Endothelial cell of umbilical vein (primary cell): ENCODE measurements around the gene BAG5.

Experiments used
- EZH2 ChIP-seq: IDR thresholded peaks from 2 replicates; pipeline ENCODE4 v1.6.1; 2012; ENCODE audit warnings: borderline replicate concordance, low read depth, mild to moderate bottlenecking, moderate library complexity, low read length, inconsistent platforms; ENCODE audit not compliant: severe bottlenecking
- JUN ChIP-seq: IDR thresholded peaks from 2 replicates; pipeline ENCODE4 v1.6.1; 2011; ENCODE audit warnings: borderline replicate concordance, low read depth; ENCODE audit not compliant: insufficient read length, insufficient read depth
- POLR2AphosphoS5 ChIP-seq: IDR thresholded peaks from 2 replicates; pipeline ENCODE4 v1.6.1; 2012; ENCODE audit warnings: low read depth, mild to moderate bottlenecking, control low read depth, low read length, moderate library complexity; ENCODE audit not compliant: insufficient read depth
- TF ChIP-seq, protein P1 (sequence below), 2 donors: IDR thresholded peaks; 1 replicate in 1 of 2; 2 replicates in 1 of 2; pipeline ENCODE4 v1.5.1; 2011; ENCODE audit warnings: low read length in 2 of 2, mild to moderate bottlenecking in 2 of 2, moderate library complexity in 2 of 2, control low read depth in 1 of 2, inconsistent platforms in 1 of 2, low read depth in 1 of 2; ENCODE audit not compliant: insufficient read depth in 1 of 2; ENCODE audit errors: extremely low read depth in 1 of 2

DNA sequence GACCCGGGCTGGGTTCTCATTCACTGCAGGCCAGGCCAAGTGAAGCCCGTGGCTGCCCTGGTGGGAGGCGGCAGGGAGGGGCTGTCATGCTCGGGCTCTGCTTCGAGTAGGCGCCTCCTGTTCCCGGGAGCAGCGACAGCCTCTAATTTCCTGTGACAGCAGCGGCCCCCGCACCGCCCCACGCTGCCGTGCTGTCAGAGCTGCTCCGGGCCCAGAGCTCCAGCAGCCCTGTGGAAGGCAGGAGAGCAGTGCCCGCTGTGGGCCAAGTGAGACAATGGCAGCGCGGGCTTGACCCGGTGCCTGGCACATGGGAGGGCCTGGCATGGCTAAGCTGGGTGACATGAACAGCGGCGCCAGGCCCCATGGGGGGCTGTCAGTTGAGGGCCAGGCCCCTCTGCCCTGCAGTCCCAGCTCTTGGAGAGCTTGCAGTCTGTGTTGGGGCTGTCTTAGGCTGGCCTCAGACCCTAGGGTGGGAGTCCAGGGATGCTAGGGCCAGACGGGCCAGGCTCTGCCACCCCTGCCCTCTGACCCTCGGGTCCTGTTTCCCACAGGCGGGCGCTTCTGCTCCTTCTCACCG, 28.4 kb downstream of the BAG5 start:
- TF ChIP-seq, protein P1, sequence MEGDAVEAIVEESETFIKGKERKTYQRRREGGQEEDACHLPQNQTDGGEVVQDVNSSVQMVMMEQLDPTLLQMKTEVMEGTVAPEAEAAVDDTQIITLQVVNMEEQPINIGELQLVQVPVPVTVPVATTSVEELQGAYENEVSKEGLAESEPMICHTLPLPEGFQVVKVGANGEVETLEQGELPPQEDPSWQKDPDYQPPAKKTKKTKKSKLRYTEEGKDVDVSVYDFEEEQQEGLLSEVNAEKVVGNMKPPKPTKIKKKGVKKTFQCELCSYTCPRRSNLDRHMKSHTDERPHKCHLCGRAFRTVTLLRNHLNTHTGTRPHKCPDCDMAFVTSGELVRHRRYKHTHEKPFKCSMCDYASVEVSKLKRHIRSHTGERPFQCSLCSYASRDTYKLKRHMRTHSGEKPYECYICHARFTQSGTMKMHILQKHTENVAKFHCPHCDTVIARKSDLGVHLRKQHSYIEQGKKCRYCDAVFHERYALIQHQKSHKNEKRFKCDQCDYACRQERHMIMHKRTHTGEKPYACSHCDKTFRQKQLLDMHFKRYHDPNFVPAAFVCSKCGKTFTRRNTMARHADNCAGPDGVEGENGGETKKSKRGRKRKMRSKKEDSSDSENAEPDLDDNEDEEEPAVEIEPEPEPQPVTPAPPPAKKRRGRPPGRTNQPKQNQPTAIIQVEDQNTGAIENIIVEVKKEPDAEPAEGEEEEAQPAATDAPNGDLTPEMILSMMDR (IDR thresholded peaks at IDR 0.05; ENCODE audit: extremely low read depth in 1 of 2, insufficient read depth in 1 of 2, low read depth in 1 of 2, low read length in 2 of 2) = no peak
- TF ChIP-seq JUN = no peak
- TF ChIP-seq EZH2 = no peak
- no peak for TF ChIP-seq POLR2AphosphoS5
